BJ (cell line): ENCODE measurements around the gene FAM219A. TPM values are rescaled to one million over a fixed set of nuclear protein-coding genes. Genes with fewer than 3 reads are reported as not detected.

Source experiments
- CTCF ChIA-PET: fragments of 350-600 bp; formaldehyde crosslinking; extraction: SDS; loops from one replicate; lab custom pipeline; 2021; ENCODE audit warnings: antibody characterized with exemption, inconsistent platforms; lab: Yijun Ruan, JAX
- POLR2A ChIA-PET: fragments of 300-600 bp; sonication (Branson Sonifier 250); formaldehyde crosslinking; extraction: SDS; loops from one replicate; lab custom pipeline; 2021; ENCODE audit warnings: antibody characterized with exemption; lab: Charles Lee
- DNase-seq: peaks from one replicate; pipeline ENCODE4 v3.0.0-alpha.2; 2011; ENCODE audit warnings: low read depth
- H3K27me3 ChIP-seq: 2 replicates; pipeline ENCODE4 v1.6.0; 2011; ENCODE audit warnings: low read length; ENCODE audit not compliant: control insufficient read depth, insufficient read depth
- H3K36me3 ChIP-seq: 2 replicates; pipeline ENCODE4 v1.5.1; 2011; ENCODE audit warnings: low read length; ENCODE audit not compliant: control insufficient read depth, insufficient read depth
- H3K4me3 ChIP-seq: 2 replicates; pipeline ENCODE4 v1.5.1; 2011; ENCODE audit warnings: low read depth, mild to moderate bottlenecking, control low read depth, low read length
- polyA plus RNA-seq: library from polyadenylated mRNA; depleted of rRNA; stranded (reverse); fragments of >200 nt; gene quantifications from 2 replicates; pipeline ENCODE4 v1.2.3, GENCODE V29; 2011
- TF ChIP-seq, protein P1 (sequence below): IDR thresholded peaks from 2 replicates; pipeline ENCODE4 v1.5.1; 2011; ENCODE audit warnings: low read depth, mild to moderate bottlenecking, control low read depth, inconsistent platforms, low read length, moderate library complexity; ENCODE audit not compliant: insufficient read depth

The FAM219A gene
- polyA plus RNA-seq, 1 experiment: 17.8 TPM

DNA sequence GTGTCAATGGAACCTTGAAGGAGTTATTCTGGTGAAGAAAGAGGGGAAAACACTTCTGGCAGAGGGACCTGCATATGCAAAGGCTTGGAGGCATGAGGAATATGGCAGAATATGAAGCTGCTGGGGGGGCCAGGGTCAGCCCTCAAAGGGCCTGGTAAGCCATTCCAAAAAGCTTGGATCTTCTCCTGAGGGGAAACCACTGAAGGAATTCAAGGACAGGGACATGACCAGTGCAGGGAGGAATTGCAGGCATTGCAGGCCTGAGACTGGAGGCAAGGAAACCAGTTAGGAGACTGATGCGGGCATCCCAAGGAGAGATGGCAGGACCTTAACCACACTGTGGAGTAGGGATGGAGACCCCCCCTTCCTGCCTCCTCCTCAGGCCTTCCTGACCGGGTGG, 43.0 kb upstream of the FAM219A start:
- no peak for DNase-seq
- Histone ChIP-seq H3K27me3 (peaks cover 8% of the 10 kb centered on the region), H3K36me3 (no peaks in the 10 kb centered on the region), H3K4me3 (no peak overlapping the region)
- POLR2A ChIA-PET: no interaction called here
- TF ChIP-seq, protein P1, sequence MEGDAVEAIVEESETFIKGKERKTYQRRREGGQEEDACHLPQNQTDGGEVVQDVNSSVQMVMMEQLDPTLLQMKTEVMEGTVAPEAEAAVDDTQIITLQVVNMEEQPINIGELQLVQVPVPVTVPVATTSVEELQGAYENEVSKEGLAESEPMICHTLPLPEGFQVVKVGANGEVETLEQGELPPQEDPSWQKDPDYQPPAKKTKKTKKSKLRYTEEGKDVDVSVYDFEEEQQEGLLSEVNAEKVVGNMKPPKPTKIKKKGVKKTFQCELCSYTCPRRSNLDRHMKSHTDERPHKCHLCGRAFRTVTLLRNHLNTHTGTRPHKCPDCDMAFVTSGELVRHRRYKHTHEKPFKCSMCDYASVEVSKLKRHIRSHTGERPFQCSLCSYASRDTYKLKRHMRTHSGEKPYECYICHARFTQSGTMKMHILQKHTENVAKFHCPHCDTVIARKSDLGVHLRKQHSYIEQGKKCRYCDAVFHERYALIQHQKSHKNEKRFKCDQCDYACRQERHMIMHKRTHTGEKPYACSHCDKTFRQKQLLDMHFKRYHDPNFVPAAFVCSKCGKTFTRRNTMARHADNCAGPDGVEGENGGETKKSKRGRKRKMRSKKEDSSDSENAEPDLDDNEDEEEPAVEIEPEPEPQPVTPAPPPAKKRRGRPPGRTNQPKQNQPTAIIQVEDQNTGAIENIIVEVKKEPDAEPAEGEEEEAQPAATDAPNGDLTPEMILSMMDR: no peak
- CTCF ChIA-PET: interaction anchor here (0.6 to 5.0 kb wide), 33 partner anchors 9 to 431 kb away, joined by 3 to 79 read pairs (median 5); partner anchors contain the start of gene ENHO

DNA sequence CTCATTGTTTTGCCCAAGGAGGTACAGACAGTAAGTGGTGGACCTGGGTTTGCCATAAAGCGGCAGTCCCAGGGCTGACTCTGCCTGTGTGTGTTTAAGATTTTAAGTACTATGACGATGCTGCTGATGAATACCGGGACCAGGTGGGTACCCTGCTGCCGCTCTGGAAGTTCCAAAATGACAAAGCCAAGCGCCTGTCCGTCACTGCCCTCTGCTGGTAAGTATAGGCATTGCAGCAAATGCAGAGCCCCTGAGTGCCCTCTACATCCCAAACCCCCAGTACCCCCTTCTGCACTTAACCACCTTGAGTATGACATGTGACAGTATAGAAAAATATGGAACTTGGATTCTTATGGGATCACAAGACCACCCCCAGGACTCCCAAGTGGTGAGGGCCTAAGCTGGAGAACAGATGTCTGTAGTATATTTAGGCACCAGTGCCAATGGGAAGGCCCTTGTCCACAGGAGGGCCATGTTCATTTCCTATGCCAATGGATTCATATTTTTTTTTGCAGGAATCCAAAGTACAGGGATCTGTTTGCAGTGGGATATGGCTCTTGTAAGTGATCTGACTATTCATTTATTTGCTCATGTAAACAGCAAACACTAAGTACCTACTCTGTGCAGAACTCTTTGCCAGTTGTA, 42.4 kb upstream of the FAM219A start:
- DNase-seq: no peak
- POLR2A ChIA-PET: no interaction called here
- H3K36me3 ChIP-seq: no peaks in the 10 kb centered on the region
- H3K27me3 ChIP-seq: peaks cover 6% of the 10 kb centered on the region
- TF ChIP-seq, protein P1: peak; percentile 99
- CTCF ChIA-PET: interaction anchor here (0.6 to 5.0 kb wide), 39 partner anchors 9 to 597 kb away, joined by 3 to 79 read pairs (median 4); no protein-coding TSS in a partner anchor
- H3K4me3 ChIP-seq: no peak overlapping the region

DNA sequence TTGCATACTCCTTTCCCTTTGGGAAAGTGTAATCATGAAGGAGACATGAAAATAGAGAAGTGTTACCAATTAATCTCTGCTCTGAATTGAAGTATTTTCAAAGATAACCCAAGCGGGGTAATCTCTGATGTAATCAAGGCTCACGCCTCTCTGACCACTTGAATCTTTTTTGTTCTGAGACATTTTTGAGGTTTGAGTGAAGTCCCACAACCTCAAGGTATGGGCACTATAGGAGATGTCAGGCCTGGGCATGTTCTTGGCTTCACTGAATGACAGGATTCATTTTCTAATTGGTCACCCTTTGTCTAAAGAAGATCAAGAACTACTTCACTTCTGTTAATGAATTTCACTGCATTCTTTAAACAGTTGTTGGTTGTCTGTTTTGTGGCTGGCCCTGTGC, 40.7 kb upstream of the FAM219A start:
- no peak for DNase-seq
- ChIA-PET POLR2A (no interaction called here), CTCF (interaction anchor here (1.4 to 4.5 kb wide), 4 partner anchors 60 to 98 kb away, joined by 3 to 37 read pairs (median 13); no protein-coding TSS in a partner anchor)
- H3K27me3 ChIP-seq: peaks cover 6% of the 10 kb centered on the region
- H3K4me3 ChIP-seq: no peak overlapping the region
- TF ChIP-seq, protein P1: no peak
- H3K36me3 ChIP-seq: no peaks in the 10 kb centered on the region

DNA sequence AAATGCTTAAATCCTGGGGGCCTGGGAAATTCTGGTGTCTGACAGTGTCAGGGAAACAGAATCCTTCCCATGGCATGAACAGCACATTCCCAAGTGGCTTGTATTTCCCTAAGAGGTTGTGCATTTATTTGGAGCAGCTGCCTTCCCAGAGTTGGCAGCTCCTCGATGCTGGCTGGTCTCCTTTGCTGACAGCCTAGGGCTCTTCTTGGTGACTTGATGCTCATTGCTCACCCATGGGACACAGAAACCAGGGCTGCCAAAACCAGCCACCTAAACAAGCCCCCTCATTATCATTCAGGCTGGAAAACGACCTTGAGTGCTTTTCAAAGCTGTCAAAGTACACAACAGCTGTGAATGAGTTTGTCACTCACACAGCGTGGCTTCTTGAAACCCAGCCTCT, 40.2 kb upstream of the FAM219A start:
- no peaks in the 10 kb centered on the region for H3K36me3 ChIP-seq
- ChIA-PET POLR2A (no interaction called here), CTCF (interaction anchor here (0.6 to 4.2 kb wide), 6 partner anchors 53 to 94 kb away, joined by 3 to 22 read pairs (median 3); no protein-coding TSS in a partner anchor)
- TF ChIP-seq, protein P1: no peak
- no peak for DNase-seq
- peaks cover 6% of the 10 kb centered on the region for H3K27me3 ChIP-seq
- H3K4me3 ChIP-seq: no peak overlapping the region

DNA sequence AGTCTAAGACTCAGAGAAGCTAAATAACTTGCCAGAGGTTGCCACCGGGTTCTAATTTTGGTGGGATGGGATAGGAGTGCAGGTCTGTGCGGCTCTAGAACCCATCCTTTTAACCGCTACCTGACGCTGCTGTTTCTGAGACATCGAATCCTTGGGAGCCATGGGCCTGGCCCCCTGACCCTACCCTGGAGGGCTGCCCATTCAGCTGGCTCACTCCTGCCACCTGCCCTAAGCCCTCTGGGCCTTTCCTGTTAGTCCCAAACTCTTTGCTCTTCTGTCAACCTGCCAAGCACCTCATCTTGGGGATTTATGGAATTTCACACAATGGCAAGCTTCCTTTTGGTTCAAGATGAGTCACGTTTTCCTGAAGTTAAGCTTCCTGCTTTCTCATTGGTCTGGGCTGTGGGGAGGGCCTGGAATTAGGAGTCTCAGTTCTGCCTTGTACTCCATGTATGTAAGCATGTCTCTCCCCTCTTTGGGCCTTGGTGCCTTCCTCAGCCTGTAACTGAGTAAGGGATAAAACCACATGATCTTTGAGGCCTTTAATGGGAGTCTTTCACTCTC, 37.9 kb upstream of the FAM219A start:
- CTCF ChIA-PET: interaction anchor here (1.0 to 4.2 kb wide), 4 partner anchors 17 to 92 kb away, joined by 3 to 22 read pairs (median 4); no protein-coding TSS in a partner anchor
- no peaks in the 10 kb centered on the region for H3K36me3 ChIP-seq
- POLR2A ChIA-PET: no interaction called here
- DNase-seq: no peak
- peaks cover 5% of the 10 kb centered on the region for H3K27me3 ChIP-seq
- H3K4me3 ChIP-seq: no peak overlapping the region
- TF ChIP-seq, protein P1: no peak
